B cell (primary cell): ENCODE data around the gene NAA60. TPM values are rescaled to one million over a fixed set of nuclear protein-coding genes. Genes with fewer than 3 reads are reported as not detected.

Experiments used
- ATAC-seq: fragments of 200-7000 bp; cut with Tn5 transposase; one replicate; pipeline ENCODE4 v1.10.0; 2021; ENCODE audit warnings: low read depth, mild to moderate bottlenecking, moderate number of reproducible peaks, moderate library complexity
- CTCF ChIA-PET: fragments of 350-600 bp; sonication (Branson Sonifier 250); formaldehyde crosslinking; loops from one replicate; lab custom pipeline; 2021; ENCODE audit warnings: antibody characterized with exemption, inconsistent platforms; lab: Charles Lee
- POLR2A ChIA-PET: fragments of 350-600 bp; sonication (Branson Sonifier 250); formaldehyde crosslinking; loops from one replicate; lab custom pipeline; 2021; ENCODE audit warnings: antibody characterized with exemption; lab: Charles Lee
- DNase-seq: peaks from one replicate; pipeline ENCODE4 v3.0.0; 2013
- H2AFZ ChIP-seq: 2 replicates; pipeline ENCODE4 v1.6.1; 2012; ENCODE audit warnings: mild to moderate bottlenecking, low read depth, low read length; ENCODE audit not compliant: insufficient read depth, poor library complexity, severe bottlenecking
- H3K27ac ChIP-seq, 2 donors: 1 replicate in 1 of 2; 2 replicates in 1 of 2; pipeline ENCODE4 v1.5.1; 2012 to 2013; ENCODE audit warnings: low read length in 2 of 2, mild to moderate bottlenecking in 2 of 2, moderate library complexity in 1 of 2
- H3K27me3 ChIP-seq, 4 experiments: fragments of 200-600 bp in 1 of 4; sonication (generic) in 1 of 4; replicated peaks in 1 of 4; 1 replicate in 2 of 4; 2 replicates in 2 of 4; pipeline versions ENCODE4 v1.6.1 to v1.7.0; 2013 to 2016; ENCODE audit warnings: low read length in 3 of 4, mild to moderate bottlenecking in 2 of 4, mixed read lengths in 1 of 4, moderate library complexity in 1 of 4; ENCODE audit not compliant: insufficient read depth in 4 of 4, control insufficient read depth in 3 of 4; ENCODE audit errors: control extremely low read depth in 1 of 4
- H3K36me3 ChIP-seq, 2 experiments: replicated peaks in 1 of 2; 1 replicate in 1 of 2; 2 replicates in 1 of 2; pipeline versions ENCODE4 v1.6.1 to v1.7.1; 2013; ENCODE audit warnings: low read length in 1 of 2; ENCODE audit not compliant: insufficient read depth in 2 of 2, control insufficient read depth in 1 of 2; ENCODE audit errors: control extremely low read depth in 1 of 2, extremely low read depth in 1 of 2
- H3K4me1 ChIP-seq, 2 donors: fragments of 200-600 bp in 1 of 2; sonication (generic) in 1 of 2; 1 replicate in 1 of 2; 2 replicates in 1 of 2; pipeline versions ENCODE4 v1.5.1 to v1.6.1; 2013 to 2017; ENCODE audit warnings: low read length in 2 of 2; ENCODE audit not compliant: control insufficient read depth in 2 of 2, insufficient read depth in 2 of 2
- H3K4me2 ChIP-seq: replicated peaks from 2 replicates; pipeline ENCODE3; 2012; ENCODE audit warnings: mild to moderate bottlenecking, low read depth, low read length; ENCODE audit not compliant: poor library complexity, severe bottlenecking
- H3K4me3 ChIP-seq, 5 experiments: fragments of 200-600 bp in 1 of 5; sonication (generic) in 1 of 5; 1 replicate in 3 of 5; 2 replicates in 2 of 5; pipeline versions ENCODE4 v1.5.1 to v1.7.0; 2011 to 2016; ENCODE audit warnings: low read length in 4 of 5, mild to moderate bottlenecking in 4 of 5, low read depth in 2 of 5, control low read depth in 1 of 5, moderate library complexity in 1 of 5; ENCODE audit not compliant: insufficient read depth in 1 of 5; ENCODE audit errors: control extremely low read depth in 1 of 5, extremely low read depth in 1 of 5
- H3K79me2 ChIP-seq: fragments of 200-600 bp; sonication (generic); one replicate; pipeline ENCODE4 v1.6.0; 2016; ENCODE audit warnings: low read length; ENCODE audit not compliant: control insufficient read depth, insufficient read depth
- H3K9ac ChIP-seq: fragments of 200-600 bp; sonication (generic); 2 replicates; pipeline ENCODE4 v1.6.1; 2017; ENCODE audit warnings: mild to moderate bottlenecking, low read length, moderate library complexity
- H3K9me3 ChIP-seq, 3 donors: one replicate each; pipeline versions ENCODE4 v1.6.1 to v1.7.1; 2013; ENCODE audit warnings: low read length in 2 of 3; ENCODE audit not compliant: control insufficient read depth in 2 of 3, insufficient read depth in 1 of 3; ENCODE audit errors: control extremely low read depth in 1 of 3
- H4K20me1 ChIP-seq: 2 replicates; pipeline ENCODE4 v1.6.0; 2012; ENCODE audit warnings: mild to moderate bottlenecking, low read length; ENCODE audit not compliant: insufficient read depth, control insufficient read depth, poor library complexity, severe bottlenecking
- H3K27ac Mint-ChIP-seq: one replicate; pipeline ENCODE4 v1.8.0; 2021; ENCODE audit warnings: mixed read lengths
- H3K27me3 Mint-ChIP-seq: one replicate; pipeline ENCODE4 v1.8.0; 2021; ENCODE audit warnings: mixed read lengths
- H3K4me1 Mint-ChIP-seq: one replicate; pipeline ENCODE4 v1.8.0; 2021; ENCODE audit warnings: mixed read lengths
- H3K4me3 Mint-ChIP-seq: one replicate; pipeline ENCODE4 v1.8.0; 2021; ENCODE audit warnings: mixed read lengths
- H3K9me3 Mint-ChIP-seq: one replicate; pipeline ENCODE4 v1.8.0; 2022; ENCODE audit warnings: mixed read lengths; ENCODE audit not compliant: insufficient read depth
- EZH2 ChIP-seq: IDR thresholded peaks from 2 replicates; pipeline ENCODE4 v1.6.1; 2012; ENCODE audit warnings: borderline replicate concordance, low read depth, mild to moderate bottlenecking, moderate library complexity, low read length; ENCODE audit not compliant: insufficient read depth, poor library complexity, severe bottlenecking
- WGBS: methylation state at CpG from one replicate; pipeline ENCODE4 v1.1.5; 2013; ENCODE audit warnings: missing lambda C conversion rate; ENCODE audit not compliant: insufficient coverage; 5-methylcytosine and 5-hydroxymethylcytosine counted together
- intact Hi-C: fragments of 100-400 bp; cut with micrococcal nuclease; formaldehyde crosslinking; loops from one replicate; pipeline ENCODE4 v1.10.0; 2022
- polyA plus RNA-seq: library from polyadenylated mRNA; depleted of rRNA; stranded (reverse); fragments of >200 nt; gene quantifications from 2 replicates; pipeline ENCODE4 v1.2.3, GENCODE V29; 2012
- total RNA-seq, 2 donors: library from RNA; stranded (reverse); fragments of 120-200 nt in 1 of 2; gene quantifications; 1 replicate in 1 of 2; 2 replicates in 1 of 2; pipeline versions ENCODE4 v1.2.3 to v1.2.4, GENCODE V29; 2013 to 2022
- TF ChIP-seq, protein P1 (sequence below): fragments of 200-600 bp; IDR thresholded peaks from one replicate; pipeline ENCODE4 v1.8.0; 2022; ENCODE audit warnings: antibody characterized with exemption, mild to moderate bottlenecking

Gene NAA60
- total and polyA plus RNA-seq, 2 donors (not counting 1 experiment from before 2014, with no cell fraction given) = 50.9 to 54.3 TPM

- Histone ChIP-seq H3K79me2 (peaks cover 6% of the 10 kb centered on the region), H2AFZ (no peak overlapping the region), H3K4me1 (peaks cover 11 to 22% of the 10 kb centered on the region in 2 donors), H3K4me3 (peak overlapping the region in 1 of 5 experiments; percentile 81), H4K20me1 (no peaks in the 10 kb centered on the region), H3K9ac (peak overlapping the region; percentile 80), H3K27me3 (no peaks in the 10 kb centered on the region), H3K4me2 (peak overlapping the region; percentile 98), H3K27ac (no peak overlapping the region), H3K36me3 (no peaks in the 10 kb centered on the region), H3K9me3 (peaks cover 0 to 6% (median 0%) of the 10 kb centered on the region in 3 donors)
- H3K4me1 Mint-ChIP-seq = peaks cover 30% of the 10 kb centered on the region
- no peak for TF ChIP-seq EZH2
- TF ChIP-seq, protein P1, sequence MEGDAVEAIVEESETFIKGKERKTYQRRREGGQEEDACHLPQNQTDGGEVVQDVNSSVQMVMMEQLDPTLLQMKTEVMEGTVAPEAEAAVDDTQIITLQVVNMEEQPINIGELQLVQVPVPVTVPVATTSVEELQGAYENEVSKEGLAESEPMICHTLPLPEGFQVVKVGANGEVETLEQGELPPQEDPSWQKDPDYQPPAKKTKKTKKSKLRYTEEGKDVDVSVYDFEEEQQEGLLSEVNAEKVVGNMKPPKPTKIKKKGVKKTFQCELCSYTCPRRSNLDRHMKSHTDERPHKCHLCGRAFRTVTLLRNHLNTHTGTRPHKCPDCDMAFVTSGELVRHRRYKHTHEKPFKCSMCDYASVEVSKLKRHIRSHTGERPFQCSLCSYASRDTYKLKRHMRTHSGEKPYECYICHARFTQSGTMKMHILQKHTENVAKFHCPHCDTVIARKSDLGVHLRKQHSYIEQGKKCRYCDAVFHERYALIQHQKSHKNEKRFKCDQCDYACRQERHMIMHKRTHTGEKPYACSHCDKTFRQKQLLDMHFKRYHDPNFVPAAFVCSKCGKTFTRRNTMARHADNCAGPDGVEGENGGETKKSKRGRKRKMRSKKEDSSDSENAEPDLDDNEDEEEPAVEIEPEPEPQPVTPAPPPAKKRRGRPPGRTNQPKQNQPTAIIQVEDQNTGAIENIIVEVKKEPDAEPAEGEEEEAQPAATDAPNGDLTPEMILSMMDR = no peak
- H3K9me3 Mint-ChIP-seq = no peaks in the 10 kb centered on the region
- WGBS = 88% methylated on average over 19 of the region's 22 CpGs
- CTCF ChIA-PET = interaction anchor here (0.9 to 1.2 kb wide), 2 partner anchors 11 to 377 kb away, joined by 3 to 4 read pairs; no protein-coding TSS in a partner anchor
- ATAC-seq (no peak), DNase-seq (no peak)
- peak overlapping the region; percentile 75 for H3K4me3 Mint-ChIP-seq
- no peaks in the 10 kb centered on the region for H3K27me3 Mint-ChIP-seq
- intact Hi-C loops = no loop called here
- POLR2A ChIA-PET = no interaction called here
- H3K27ac Mint-ChIP-seq = no peak overlapping the region
Observed at GRCh38 chr16:3501783-3502400, 58.4 kb downstream of the NAA60 start.

DNA sequence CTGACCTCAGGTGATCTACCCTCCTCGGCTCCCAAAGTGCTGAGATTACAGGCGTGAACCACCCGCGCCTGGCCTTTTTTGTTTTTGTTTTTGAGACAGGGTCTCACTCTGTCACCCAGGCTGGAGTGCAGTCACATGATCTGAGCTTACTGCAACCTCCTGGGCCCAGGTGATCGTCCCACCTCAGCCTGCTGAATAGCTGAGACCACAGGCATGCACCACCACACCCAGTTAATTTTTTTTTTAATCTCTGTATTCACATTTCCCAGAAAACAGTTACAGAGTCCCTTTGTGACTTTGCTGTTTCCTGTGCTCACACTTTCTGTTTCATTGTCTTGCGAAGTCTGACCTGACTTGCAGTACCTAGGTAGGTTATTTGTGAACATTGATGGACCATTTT, 60.0 kb downstream of the NAA60 start:
- H3K9me3 ChIP-seq = peaks cover 0 to 6% (median 0%) of the 10 kb centered on the region in 3 donors
- 64% methylated on average over 4 of the region's 6 CpGs for WGBS
- DNase-seq = no peak
- no peak overlapping the region for H2AFZ ChIP-seq
- H3K4me3 ChIP-seq = no peak overlapping the region
- POLR2A ChIA-PET = no interaction called here
- no peaks in the 10 kb centered on the region for H3K9me3 Mint-ChIP-seq
- ATAC-seq = no peak
- peaks cover 6% of the 10 kb centered on the region for H3K79me2 ChIP-seq
- H3K9ac ChIP-seq = no peak overlapping the region
- no peak overlapping the region for H3K27ac ChIP-seq
- H3K4me1 ChIP-seq = peaks cover 11 to 22% of the 10 kb centered on the region in 2 donors
- TF ChIP-seq, protein P1 = no peak
- no peak for TF ChIP-seq EZH2
- no peak overlapping the region for H3K27ac Mint-ChIP-seq
- H3K4me3 Mint-ChIP-seq = peak overlapping the region; percentile 32
- no peaks in the 10 kb centered on the region for H3K36me3 ChIP-seq
- no peaks in the 10 kb centered on the region for H3K27me3 Mint-ChIP-seq
- CTCF ChIA-PET = no interaction called here
- no peak overlapping the region for H3K4me2 ChIP-seq
- H3K27me3 ChIP-seq = no peaks in the 10 kb centered on the region
- intact Hi-C loops = no loop called here
- H3K4me1 Mint-ChIP-seq = peaks cover 30% of the 10 kb centered on the region
- H4K20me1 ChIP-seq = no peaks in the 10 kb centered on the region
